Hepatic stellate cell (primary cell): ENCODE results near the gene TEX55.
"Not testable (repeated sequence)": the region's sequence is repeated elsewhere in the genome, so short reads cannot be mapped to it uniquely, and the experiment has no call there.

Experiments
- DNase-seq: peaks from one replicate; pipeline ENCODE4 v3.0.0; 2011; ENCODE audit warnings: low spot score

TEX55 gene

GRCh38 chr3:119145500-119146167, at the start of gene TEX55:
TSS of gene TEX55 (plus strand) at chr3:119146165. CDS start at chr3:119146190, 25 bp downstream.
- peak; percentile 73 for DNase-seq

GRCh38 chr3:119098003-119098402, 48.0 kb upstream of the TEX55 start:
- DNase-seq = no peak

- DNase-seq = peak; percentile 12
Measured at GRCh38 chr3:119098619-119099222, 47.2 kb upstream of the TEX55 start.

- no peak for DNase-seq
Measured at GRCh38 chr3:119099785-119100184, 46.2 kb upstream of the TEX55 start.

- no peak for DNase-seq
Measured at GRCh38 chr3:119104031-119104430, 41.9 kb upstream of the TEX55 start.

GRCh38 chr3:119118330-119118729, 27.6 kb upstream of the TEX55 start:
- not testable (repeated sequence) for DNase-seq

- no peak for DNase-seq
Measured at GRCh38 chr3:119120480-119120879, 25.5 kb upstream of the TEX55 start.

GRCh38 chr3:119122350-119122749, 23.6 kb upstream of the TEX55 start:
- DNase-seq = no peak

GRCh38 chr3:119125342-119125741, 20.6 kb upstream of the TEX55 start:
- DNase-seq = no peak

GRCh38 chr3:119125742-119126504, 20.0 kb upstream of the TEX55 start:
- DNase-seq = no peak

GRCh38 chr3:119130291-119130690, 15.7 kb upstream of the TEX55 start:
- not testable (repeated sequence) for DNase-seq

GRCh38 chr3:119132291-119132690, 13.7 kb upstream of the TEX55 start:
- not testable (repeated sequence) for DNase-seq

- DNase-seq = not testable (repeated sequence)
Measured at GRCh38 chr3:119139360-119139759, 6.6 kb upstream of the TEX55 start.

GRCh38 chr3:119140466-119140865, 5.5 kb upstream of the TEX55 start:
- no peak for DNase-seq

GRCh38 chr3:119145128-119145499, 851 bp upstream of the TEX55 start:
- DNase-seq = no peak

- DNase-seq = no peak
Measured at GRCh38 chr3:119146578-119147375, 812 bp downstream of the TEX55 start.

GRCh38 chr3:119147494-119147893, 1.5 kb downstream of the TEX55 start:
- no peak for DNase-seq

- no peak for DNase-seq
Measured at GRCh38 chr3:119148493-119149180, 2.7 kb downstream of the TEX55 start.

GRCh38 chr3:119149484-119149883, 3.5 kb downstream of the TEX55 start:
- no peak for DNase-seq

GRCh38 chr3:119156868-119157267, 10.9 kb downstream of the TEX55 start:
- DNase-seq = no peak

- no peak for DNase-seq
Measured at GRCh38 chr3:119157971-119158370, 12.0 kb downstream of the TEX55 start.

GRCh38 chr3:119160361-119160760, 14.4 kb downstream of the TEX55 start:
- no peak for DNase-seq
